ENCODE measurements around the gene ERBB2.
"Not testable (repeated sequence)": the region's sequence is repeated elsewhere in the genome, so short reads cannot be mapped to it uniquely, and the experiment has no call there.

Gene ERBB2

GRCh38 chr17:39750131-39751015 lies 50.5 kb downstream of the ERBB2 start:
- no peak for DNase-seq

- DNase-seq, result peak; percentile 10
Observed at GRCh38 chr17:39751016-39751543, 51.2 kb downstream of the ERBB2 start.

GRCh38 chr17:39751637-39752036 lies 51.8 kb downstream of the ERBB2 start:
- DNase-seq, result peak; percentile 10

GRCh38 chr17:39752241-39752881 lies 52.5 kb downstream of the ERBB2 start:
- DNase-seq, result no peak

GRCh38 chr17:39753514-39754160 lies 53.8 kb downstream of the ERBB2 start:
- peak; percentile 81 for DNase-seq

- DNase-seq, result peak; percentile 99
Observed at GRCh38 chr17:39754161-39754957, 54.5 kb downstream of the ERBB2 start.

GRCh38 chr17:39754958-39755553 lies 55.2 kb downstream of the ERBB2 start:
- no peak for DNase-seq

GRCh38 chr17:39755554-39756379 lies 55.9 kb downstream of the ERBB2 start:
- peak; percentile 80 for DNase-seq

- no peak for DNase-seq
Observed at GRCh38 chr17:39756380-39757079, 56.7 kb downstream of the ERBB2 start.

- DNase-seq, result no peak
Observed at GRCh38 chr17:39757176-39757662, 57.4 kb downstream of the ERBB2 start.

- DNase-seq, result peak; percentile 69
Observed at GRCh38 chr17:39757931-39758873, 58.3 kb downstream of the ERBB2 start.

- DNase-seq, result no peak
Observed at GRCh38 chr17:39759204-39759603, 59.3 kb downstream of the ERBB2 start.

- no peak for DNase-seq
Observed at GRCh38 chr17:39761861-39762496, 62.1 kb downstream of the ERBB2 start.

- DNase-seq, result no peak
Observed at GRCh38 chr17:39763051-39763820, 63.4 kb downstream of the ERBB2 start.

- DNase-seq, result not testable (repeated sequence)
Observed at GRCh38 chr17:39764171-39764570, 64.3 kb downstream of the ERBB2 start.

- no peak for DNase-seq
Observed at GRCh38 chr17:39765175-39765574, 65.3 kb downstream of the ERBB2 start.

GRCh38 chr17:39765766-39766165 lies 65.9 kb downstream of the ERBB2 start:
- DNase-seq, result no peak

GRCh38 chr17:39767147-39767546 lies 67.3 kb downstream of the ERBB2 start:
- DNase-seq, result no peak
